HG03066 (cell line): Measurements from ENCODE around the gene HERC2.

Experiments
- ATAC-seq: cut with Tn5 transposase; IDR thresholded peaks from one replicate; pipeline ENCODE4 v1.9.1; 2021; ENCODE audit warnings: low read depth; ENCODE audit not compliant: unreplicated experiment

Gene HERC2

DNA sequence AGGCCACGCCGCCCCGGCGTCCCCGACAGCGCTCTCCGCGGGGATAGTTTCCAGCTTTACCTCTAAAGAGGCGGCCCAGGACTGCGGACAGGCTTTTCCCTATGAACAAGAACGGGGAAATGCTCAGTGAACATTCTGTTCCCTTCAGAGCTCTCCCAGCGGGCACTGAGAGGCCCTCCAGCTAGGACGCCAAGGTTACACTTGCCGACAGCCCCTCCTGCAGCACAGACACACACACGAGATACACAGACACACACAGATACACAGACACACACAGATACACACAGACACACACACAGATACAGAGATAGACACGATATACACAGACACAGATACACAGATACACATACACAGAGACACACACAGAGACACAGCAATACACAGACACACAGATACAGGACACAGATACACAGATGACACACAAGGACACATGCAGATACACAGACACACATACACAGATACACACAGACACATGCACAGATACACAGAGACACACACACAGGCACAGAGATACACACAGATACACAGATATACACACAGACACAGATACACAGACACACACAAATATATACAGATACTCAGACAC is 222.3 kb downstream of the HERC2 start:
- ATAC-seq = no peak

DNA sequence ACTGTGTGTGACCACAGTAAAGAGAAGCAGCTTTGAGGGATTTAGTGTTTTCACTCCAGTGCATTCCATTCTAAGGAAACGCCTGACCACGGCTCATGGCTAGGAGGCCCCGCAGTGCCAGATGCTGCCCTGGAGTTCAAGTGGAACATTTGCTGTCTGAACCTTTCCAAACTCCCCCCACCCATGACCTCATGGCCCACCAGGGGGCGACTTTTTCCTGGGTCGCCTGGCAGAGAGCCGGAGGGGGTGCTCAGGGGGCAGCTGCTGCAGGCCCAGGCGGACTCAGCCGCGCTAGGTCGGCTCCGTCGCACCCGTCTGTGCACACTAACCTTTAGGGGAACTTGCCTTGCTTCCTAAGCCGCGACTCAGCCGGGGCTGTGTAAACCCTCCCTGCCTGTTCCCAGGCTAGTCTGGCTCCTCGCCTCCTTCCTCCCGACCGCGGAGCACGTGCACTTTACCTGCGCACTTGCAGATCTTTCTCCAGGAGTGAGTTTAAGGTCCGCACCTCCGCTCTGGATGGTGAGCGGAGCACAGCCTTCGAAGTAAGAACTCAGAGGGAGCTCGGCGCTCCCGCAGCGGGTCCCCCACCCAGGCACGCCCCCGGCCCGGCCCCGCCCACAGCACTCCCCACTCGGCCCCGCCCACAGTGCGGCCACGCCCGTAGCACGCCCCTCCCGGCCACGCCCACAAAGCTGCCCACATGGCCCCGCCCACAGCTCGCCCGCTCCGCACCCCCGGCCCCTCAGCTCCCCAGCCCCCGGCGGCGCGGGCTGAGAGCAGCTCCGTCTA is 223.0 kb downstream of the HERC2 start, which contains the start of gene OCA2:
OCA2 (minus strand) TSS at position 550 of the 789 bp plus-strand sequence. CDS start 17,441 bp downstream, outside the sequence.
- ATAC-seq = no peak

- no peak for ATAC-seq
These were observed 223.6 kb downstream of the HERC2 start for GRCh38 chr15:28098360-28098765.

DNA sequence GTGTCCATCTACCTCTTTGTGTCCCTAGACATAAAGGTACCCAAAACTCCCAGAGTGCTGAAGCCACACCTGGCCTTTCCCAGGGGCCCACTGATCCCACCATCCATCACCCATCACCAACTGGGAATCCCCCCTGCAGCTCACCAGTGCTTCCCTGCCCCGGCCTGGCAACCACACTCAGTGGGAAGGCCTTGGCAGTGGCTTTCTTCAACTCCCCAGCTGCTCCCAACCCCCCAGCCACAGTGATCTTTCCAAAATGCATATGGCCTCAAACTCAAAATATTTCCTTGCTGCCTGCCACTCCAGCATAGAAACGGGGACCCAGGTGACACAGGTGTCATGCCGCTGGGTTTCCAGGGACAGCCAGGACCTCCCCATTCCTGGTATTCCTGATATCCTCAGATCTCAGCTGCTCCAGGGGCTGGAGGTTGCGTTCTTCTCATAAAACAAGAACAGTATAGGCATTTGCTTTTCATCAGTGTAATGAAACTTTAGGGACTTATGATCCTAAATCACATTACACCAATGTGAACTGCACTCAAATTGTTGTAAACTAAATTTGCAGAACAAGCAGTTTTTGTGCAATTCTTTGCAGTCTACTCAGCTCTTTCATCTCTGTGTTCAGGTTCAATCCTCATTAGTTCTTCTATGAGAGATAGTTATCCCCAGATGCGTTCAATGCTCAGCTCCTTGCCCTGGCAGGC is 224.2 kb downstream of the HERC2 start:
- ATAC-seq = no peak

DNA sequence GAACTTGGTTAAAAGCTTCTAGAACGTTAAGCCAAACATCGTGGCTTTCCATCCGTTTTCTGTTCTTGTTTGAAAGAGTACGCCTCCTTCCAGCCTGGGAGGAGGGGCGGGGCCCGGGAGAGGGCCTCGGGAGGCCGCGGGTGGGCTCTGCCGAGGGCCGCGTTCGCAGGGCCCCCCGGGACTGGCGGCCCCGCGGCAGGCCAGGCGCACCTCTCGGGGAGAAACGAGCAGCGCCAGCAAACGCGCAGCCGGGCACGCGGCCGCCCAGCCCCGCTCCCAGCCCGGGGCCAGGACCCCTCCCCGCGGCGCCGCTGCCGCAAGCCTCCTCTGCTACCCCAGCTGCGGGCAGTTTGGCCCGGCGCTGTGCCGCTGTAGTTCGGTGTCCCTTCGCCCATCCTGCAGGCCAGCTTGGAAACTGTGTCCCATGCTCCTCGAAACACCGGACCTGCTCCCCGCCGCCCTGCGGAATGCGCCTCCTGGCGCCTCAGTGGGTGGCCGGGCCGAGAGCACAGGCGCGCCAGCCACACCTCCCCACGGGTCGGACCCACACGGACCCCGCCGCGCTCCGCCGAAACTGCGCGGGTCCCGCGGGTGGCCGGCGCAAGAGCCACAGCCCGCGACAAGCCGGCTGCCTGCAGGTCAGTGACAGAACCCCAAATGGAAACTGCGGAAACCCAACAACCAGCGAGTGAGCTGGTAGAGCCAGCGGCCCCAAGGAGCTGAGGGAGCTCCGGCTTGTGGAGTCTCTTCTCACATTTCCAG is 225.1 kb downstream of the HERC2 start:
- ATAC-seq = no peak

DNA sequence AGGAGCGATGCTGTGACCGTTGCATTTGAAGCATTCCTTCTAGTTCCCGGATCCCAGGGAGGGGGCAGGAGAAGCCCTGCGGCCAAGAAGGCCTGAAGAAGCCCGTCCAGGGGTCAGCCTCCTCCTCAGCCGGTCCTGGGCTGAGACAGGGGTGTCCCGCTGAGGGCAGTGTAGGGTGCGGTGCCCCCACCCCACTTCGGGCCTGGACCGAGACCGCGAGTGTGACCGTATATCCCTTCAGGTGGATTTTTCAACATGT is 225.6 kb downstream of the HERC2 start:
- peak; percentile 20 for ATAC-seq

DNA sequence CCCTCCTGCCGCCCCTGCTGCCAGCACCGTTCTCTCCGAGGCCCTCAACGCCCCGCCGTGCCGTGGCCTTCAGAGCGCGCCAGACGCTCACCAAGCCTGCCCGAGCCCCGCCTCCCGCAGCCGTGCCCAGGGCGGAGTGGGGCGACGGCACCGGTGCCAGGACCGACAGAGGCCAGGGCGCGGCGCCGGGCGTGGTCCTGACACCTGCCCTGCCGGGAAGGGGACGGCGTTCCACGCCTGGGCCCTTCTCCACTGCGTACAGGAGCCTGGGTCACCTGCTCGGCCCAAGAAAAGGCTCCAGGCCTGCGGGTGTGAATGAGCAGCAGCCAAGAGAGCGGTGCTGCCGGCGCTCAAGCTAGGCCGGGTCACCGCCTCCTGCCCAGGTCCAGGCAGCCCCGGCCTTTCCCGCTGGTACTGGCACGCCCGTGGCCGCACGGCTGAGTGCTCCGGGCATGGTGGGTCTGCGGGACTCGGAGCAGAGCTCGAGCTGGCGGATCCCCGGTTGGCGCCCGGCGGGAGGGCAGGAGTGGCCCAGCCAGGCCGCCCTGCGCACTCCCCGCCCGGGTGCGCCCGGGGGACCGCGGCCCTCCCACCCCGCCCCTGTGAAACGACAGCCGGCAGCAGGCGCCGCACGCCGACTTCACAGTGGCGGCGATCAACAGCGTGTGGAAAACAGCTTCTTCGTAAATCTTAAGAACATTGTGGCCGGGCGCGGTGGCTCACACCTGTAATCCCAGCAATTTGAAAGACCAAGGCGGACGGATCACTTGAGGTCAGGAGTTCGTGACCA is 227.1 kb downstream of the HERC2 start:
- no peak for ATAC-seq

- ATAC-seq = no peak
These were observed 228.0 kb downstream of the HERC2 start for GRCh38 chr15:28093752-28094535.

GRCh38 chr15:28091313-28091712 is 230.7 kb downstream of the HERC2 start:
- ATAC-seq = no peak

GRCh38 chr15:28086175-28086703 is 235.7 kb downstream of the HERC2 start:
- ATAC-seq = peak; percentile 84

GRCh38 chr15:28085489-28086174 is 236.3 kb downstream of the HERC2 start:
- ATAC-seq = no peak

- no peak for ATAC-seq
These were observed 237.4 kb downstream of the HERC2 start for GRCh38 chr15:28084547-28084946.

GRCh38 chr15:28082891-28083684 is 238.9 kb downstream of the HERC2 start:
- ATAC-seq = no peak

GRCh38 chr15:28081594-28081993 is 240.4 kb downstream of the HERC2 start:
- ATAC-seq = no peak

GRCh38 chr15:28080386-28080785 is 241.6 kb downstream of the HERC2 start:
- no peak for ATAC-seq

- no peak for ATAC-seq
These were observed 242.5 kb downstream of the HERC2 start for GRCh38 chr15:28079313-28079969.

DNA sequence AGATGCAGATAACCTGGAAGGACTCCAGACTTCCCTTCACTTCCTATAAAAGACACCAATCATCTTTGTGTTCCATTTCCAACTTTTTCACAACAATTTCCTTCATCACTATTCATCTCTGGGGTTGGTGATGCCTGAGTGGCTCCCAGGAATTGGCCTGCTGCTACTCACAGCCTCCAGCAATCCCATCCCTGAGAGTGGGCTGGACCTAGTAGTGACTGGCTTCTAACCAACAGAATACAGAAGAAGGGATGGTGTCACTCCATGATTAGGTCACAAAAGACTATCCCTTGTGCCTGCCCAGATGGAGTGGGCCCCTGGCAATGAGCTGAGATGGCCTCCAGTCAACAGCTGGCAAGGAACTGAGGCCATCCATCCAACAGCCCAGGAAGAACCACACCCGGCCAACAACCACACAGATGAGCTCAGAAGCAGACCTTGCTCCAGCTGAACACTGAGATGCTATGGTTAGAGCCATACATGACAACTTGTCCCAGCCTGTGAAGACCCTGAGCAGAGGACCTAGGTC is 243.7 kb downstream of the HERC2 start:
- no peak for ATAC-seq
